HCT116 (cell line): ENCODE data around the gene LCAT. TPM values are rescaled to one million over a fixed set of nuclear protein-coding genes. Genes with fewer than 3 reads are reported as not detected.

Experiments
- ATAC-seq: fragments of 200-7000 bp; cut with Tn5 transposase; 2 replicates; pipeline ENCODE4 v1.9.1; 2020; ENCODE audit warnings: mild to moderate bottlenecking, moderate library complexity
- BruUV-seq: library from RNA; stranded (reverse); fragments of 400-500 nt; replicated peaks from 2 replicates; lab custom pipeline; 2021; lab: Mats Ljungman, UMichigan
- CTCF ChIA-PET: fragments of 300-600 bp; sonication (Branson Sonifier 250); formaldehyde crosslinking; loops from one replicate; lab custom pipeline; 2021; ENCODE audit warnings: antibody characterized with exemption; lab: Charles Lee
- POLR2A ChIA-PET: fragments of 300-600, 350-600 bp; sonication (Branson Sonifier 250); formaldehyde crosslinking; loops from one replicate; lab custom pipeline; 2021; ENCODE audit warnings: antibody characterized with exemption; lab: Charles Lee
- RAD21 ChIA-PET, 2 experiments: fragments of 300-600 bp; sonication (Branson Sonifier 250); formaldehyde crosslinking; loops; one replicate each; lab custom pipeline; 2023; ENCODE audit warnings: low total read pairs in 2 of 2; ENCODE audit not compliant: uncharacterized antibody in 2 of 2, unreplicated experiment in 2 of 2, low non-redundant PET in 1 of 2; lab: Charles Lee
- DNase-seq: peaks from one replicate; pipeline ENCODE4 v3.0.0-alpha.2; 2010; ENCODE audit warnings: low read depth, low spot score
- H2AFZ ChIP-seq: fragments of 200-600 bp; shearing (Covaris generic), sonication (generic); 2 replicates; pipeline ENCODE4 v1.6.1; 2017; ENCODE audit warnings: low read depth, mixed run types, mixed read lengths, antibody characterized with exemption, low read length; ENCODE audit not compliant: poor library complexity, severe bottlenecking
- H3K27ac ChIP-seq: 2 replicates; pipeline ENCODE4 v1.5.1; 2012; ENCODE audit warnings: low read depth, low read length
- H3K27me3 ChIP-seq: fragments of 200-600 bp; sonication (generic); 2 replicates; pipeline ENCODE4 v1.6.1; 2016; ENCODE audit warnings: mixed run types, low read length, mixed read lengths; ENCODE audit not compliant: insufficient read depth
- H3K36me3 ChIP-seq, 2 experiments: fragments of 200-500 bp in 1 of 2; fragments of 200-600 bp in 1 of 2; sonication (Bioruptor generic) in 1 of 2; sonication (generic) in 1 of 2; 2 replicates each; pipeline versions ENCODE4 v1.5.1 to v1.6.1; 2014 to 2016; ENCODE audit warnings: low read length in 2 of 2, inconsistent platforms in 1 of 2, mixed read lengths in 1 of 2, mixed run types in 1 of 2; ENCODE audit not compliant: insufficient read depth in 2 of 2, control insufficient read depth in 1 of 2
- H3K4me1 ChIP-seq, 2 experiments: fragments of 200-600 bp in 1 of 2; sonication (generic) in 1 of 2; 2 replicates each; pipeline versions ENCODE4 v1.5.1 to v1.6.1; 2012 to 2017; ENCODE audit warnings: low read length in 2 of 2, inconsistent platforms in 1 of 2, mild to moderate bottlenecking in 1 of 2, mixed read lengths in 1 of 2, mixed run types in 1 of 2, moderate library complexity in 1 of 2; ENCODE audit not compliant: insufficient read depth in 2 of 2, control insufficient read depth in 1 of 2
- H3K4me2 ChIP-seq: fragments of 200-600 bp; sonication (generic); 2 replicates; pipeline ENCODE4 v1.6.1; 2017; ENCODE audit warnings: mixed run types, low read length, mixed read lengths
- H3K4me3 ChIP-seq, 2 experiments: fragments of 200-600 bp in 1 of 2; sonication (generic) in 1 of 2; replicated peaks in 1 of 2; 2 replicates each; pipeline ENCODE4 v1.5.1; 2011 to 2016; ENCODE audit warnings: low read length in 2 of 2, control low read depth in 1 of 2, low read depth in 1 of 2, mild to moderate bottlenecking in 1 of 2, mixed read lengths in 1 of 2, mixed run types in 1 of 2
- H3K79me2 ChIP-seq: fragments of 200-600 bp; sonication (generic); 2 replicates; pipeline ENCODE4 v1.6.1; 2017; ENCODE audit warnings: mild to moderate bottlenecking, mixed run types, low read length, moderate library complexity, mixed read lengths; ENCODE audit not compliant: insufficient read depth
- H3K9ac ChIP-seq: fragments of 200-600 bp; sonication (generic); 2 replicates; pipeline ENCODE4 v1.6.1; 2016; ENCODE audit warnings: low read length, mixed read lengths
- H3K9me2 ChIP-seq: fragments of 200-600 bp; sonication (generic), shearing (Covaris generic); 2 replicates; pipeline ENCODE4 v1.6.1; 2017; ENCODE audit warnings: mixed run types, mild to moderate bottlenecking, moderate library complexity; ENCODE audit not compliant: insufficient read depth
- H3K9me3 ChIP-seq, 2 experiments: fragments of 200-500 bp in 1 of 2; fragments of 200-600 bp in 1 of 2; sonication (Bioruptor generic) in 1 of 2; sonication (generic) in 1 of 2; 2 replicates each; pipeline ENCODE4 v1.6.1; 2014 to 2017; ENCODE audit warnings: low read length in 2 of 2, mixed read lengths in 2 of 2, inconsistent platforms in 1 of 2, low read depth in 1 of 2, mild to moderate bottlenecking in 1 of 2, mixed run types in 1 of 2, moderate library complexity in 1 of 2; ENCODE audit not compliant: control insufficient read depth in 1 of 2, insufficient read depth in 1 of 2
- H4K20me1 ChIP-seq: fragments of 200-600 bp; sonication (generic), shearing (Covaris generic); 2 replicates; pipeline ENCODE4 v1.6.1; 2017; ENCODE audit warnings: mixed run types, mild to moderate bottlenecking, moderate library complexity; ENCODE audit not compliant: insufficient read depth
- ATF3 ChIP-seq: IDR thresholded peaks from 2 replicates; pipeline ENCODE4 v1.6.1; 2012
- CTCF ChIP-seq, 3 experiments: fragments of 200-600 bp in 1 of 3; sonication (generic) in 1 of 3; IDR thresholded peaks in 2 of 3; conservative IDR thresholded peaks in 1 of 3; 2 replicates each; pipeline ENCODE4 v1.5.1; 2012 to 2017; ENCODE audit warnings: low read depth in 2 of 3, low read length in 2 of 3, antibody characterized with exemption in 1 of 3, borderline replicate concordance in 1 of 3, control low read depth in 1 of 3, mild to moderate bottlenecking in 1 of 3, mixed read lengths in 1 of 3, mixed run types in 1 of 3, moderate library complexity in 1 of 3; ENCODE audit not compliant: insufficient read depth in 1 of 3
- EZH2 ChIP-seq: fragments of 200-600 bp; sonication (generic); IDR thresholded peaks from 2 replicates; pipeline ENCODE4 v1.6.1; 2017; ENCODE audit warnings: antibody characterized with exemption, mixed run types
- JUND ChIP-seq: IDR thresholded peaks from 2 replicates; pipeline ENCODE4 v1.6.1; 2012
- MAX ChIP-seq: IDR thresholded peaks from 2 replicates; pipeline ENCODE4 v1.6.1; 2012
- SP1 ChIP-seq: IDR thresholded peaks from 2 replicates; pipeline ENCODE4 v1.6.1; 2012; ENCODE audit warnings: low read depth
- YY1 ChIP-seq: IDR thresholded peaks from 2 replicates; pipeline ENCODE4 v1.6.1; 2011; ENCODE audit warnings: low read length, low read depth, moderate library complexity, mild to moderate bottlenecking; ENCODE audit not compliant: insufficient replicate concordance; ENCODE audit errors: extremely low read depth
- intact Hi-C: fragments of 100-400 bp; cut with micrococcal nuclease; formaldehyde crosslinking; loops from 2 replicates; pipeline ENCODE4 v1.10.0; 2022
- total RNA-seq: library from RNA; stranded (reverse); gene quantifications from one replicate; pipeline ENCODE4 v1.2.1, GENCODE V29; 2021; ENCODE audit not compliant: unreplicated experiment
- TF ChIP-seq, protein P1 (sequence below): IDR thresholded peaks from 2 replicates; pipeline ENCODE4 v1.6.1; 2012; ENCODE audit warnings: low read depth
- TF ChIP-seq, protein P2 (sequence below): IDR thresholded peaks from 2 replicates; pipeline ENCODE4 v1.6.1; 2011; ENCODE audit warnings: mild to moderate bottlenecking, low read length, moderate library complexity; ENCODE audit not compliant: insufficient replicate concordance; ENCODE audit errors: extremely low read depth

LCAT gene
- total RNA-seq, 1 experiment from 2014 or later, result 17.6 TPM

GRCh38 chr16:67930191-67930590, 13.7 kb downstream of the LCAT start:
- Histone ChIP-seq H3K9me3 (no peaks in the 10 kb centered on the region), H2AFZ (no peak overlapping the region), H3K36me3 (peaks cover 0 to 8% of the 10 kb centered on the region in 2 experiments; a peak in 2 of 4 replicates), H3K4me2 (no peak overlapping the region), H3K9me2 (no peaks in the 10 kb centered on the region), H3K4me3 (no peak overlapping the region), H3K4me1 (peaks cover 0 to 14% of the 10 kb centered on the region in 2 experiments; a peak in 3 of 4 replicates), H4K20me1 (no peaks in the 10 kb centered on the region), H3K9ac (no peak overlapping the region), H3K27me3 (no peaks in the 10 kb centered on the region), H3K27ac (no peak overlapping the region), H3K79me2 (peaks cover 16% of the 10 kb centered on the region)
- intact Hi-C loops, result loop anchor here (10.0 kb wide), 1 partner anchor 405 kb away; the partner anchor contains the start of gene RIPOR1
- ChIA-PET RAD21 (interaction anchor here in 1 of 2 experiments (0.6 kb wide), 1 partner anchor 409 kb away, joined by 9 read pairs; no protein-coding TSS in a partner anchor), CTCF (interaction anchor here (1.0 kb wide), 1 partner anchor 46 kb away, joined by 4 read pairs; no protein-coding TSS in a partner anchor), POLR2A (no interaction called here)
- TF ChIP-seq JUND (no peak), YY1 (no peak), CTCF (IDR thresholded peaks at IDR 0.05 in 2 of 3, conservative IDR thresholded peaks at IDR 0.05 in 1 of 3; ENCODE audit: borderline replicate concordance in 1 of 3, insufficient read depth in 1 of 3, low read depth in 2 of 3, low read length in 2 of 3) (no peak), SP1 (no peak), EZH2 (no peak), MAX (no peak), ATF3 (no peak)
- TF ChIP-seq, protein P1, sequence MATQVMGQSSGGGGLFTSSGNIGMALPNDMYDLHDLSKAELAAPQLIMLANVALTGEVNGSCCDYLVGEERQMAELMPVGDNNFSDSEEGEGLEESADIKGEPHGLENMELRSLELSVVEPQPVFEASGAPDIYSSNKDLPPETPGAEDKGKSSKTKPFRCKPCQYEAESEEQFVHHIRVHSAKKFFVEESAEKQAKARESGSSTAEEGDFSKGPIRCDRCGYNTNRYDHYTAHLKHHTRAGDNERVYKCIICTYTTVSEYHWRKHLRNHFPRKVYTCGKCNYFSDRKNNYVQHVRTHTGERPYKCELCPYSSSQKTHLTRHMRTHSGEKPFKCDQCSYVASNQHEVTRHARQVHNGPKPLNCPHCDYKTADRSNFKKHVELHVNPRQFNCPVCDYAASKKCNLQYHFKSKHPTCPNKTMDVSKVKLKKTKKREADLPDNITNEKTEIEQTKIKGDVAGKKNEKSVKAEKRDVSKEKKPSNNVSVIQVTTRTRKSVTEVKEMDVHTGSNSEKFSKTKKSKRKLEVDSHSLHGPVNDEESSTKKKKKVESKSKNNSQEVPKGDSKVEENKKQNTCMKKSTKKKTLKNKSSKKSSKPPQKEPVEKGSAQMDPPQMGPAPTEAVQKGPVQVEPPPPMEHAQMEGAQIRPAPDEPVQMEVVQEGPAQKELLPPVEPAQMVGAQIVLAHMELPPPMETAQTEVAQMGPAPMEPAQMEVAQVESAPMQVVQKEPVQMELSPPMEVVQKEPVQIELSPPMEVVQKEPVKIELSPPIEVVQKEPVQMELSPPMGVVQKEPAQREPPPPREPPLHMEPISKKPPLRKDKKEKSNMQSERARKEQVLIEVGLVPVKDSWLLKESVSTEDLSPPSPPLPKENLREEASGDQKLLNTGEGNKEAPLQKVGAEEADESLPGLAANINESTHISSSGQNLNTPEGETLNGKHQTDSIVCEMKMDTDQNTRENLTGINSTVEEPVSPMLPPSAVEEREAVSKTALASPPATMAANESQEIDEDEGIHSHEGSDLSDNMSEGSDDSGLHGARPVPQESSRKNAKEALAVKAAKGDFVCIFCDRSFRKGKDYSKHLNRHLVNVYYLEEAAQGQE, result no peak
- TF ChIP-seq, protein P2, sequence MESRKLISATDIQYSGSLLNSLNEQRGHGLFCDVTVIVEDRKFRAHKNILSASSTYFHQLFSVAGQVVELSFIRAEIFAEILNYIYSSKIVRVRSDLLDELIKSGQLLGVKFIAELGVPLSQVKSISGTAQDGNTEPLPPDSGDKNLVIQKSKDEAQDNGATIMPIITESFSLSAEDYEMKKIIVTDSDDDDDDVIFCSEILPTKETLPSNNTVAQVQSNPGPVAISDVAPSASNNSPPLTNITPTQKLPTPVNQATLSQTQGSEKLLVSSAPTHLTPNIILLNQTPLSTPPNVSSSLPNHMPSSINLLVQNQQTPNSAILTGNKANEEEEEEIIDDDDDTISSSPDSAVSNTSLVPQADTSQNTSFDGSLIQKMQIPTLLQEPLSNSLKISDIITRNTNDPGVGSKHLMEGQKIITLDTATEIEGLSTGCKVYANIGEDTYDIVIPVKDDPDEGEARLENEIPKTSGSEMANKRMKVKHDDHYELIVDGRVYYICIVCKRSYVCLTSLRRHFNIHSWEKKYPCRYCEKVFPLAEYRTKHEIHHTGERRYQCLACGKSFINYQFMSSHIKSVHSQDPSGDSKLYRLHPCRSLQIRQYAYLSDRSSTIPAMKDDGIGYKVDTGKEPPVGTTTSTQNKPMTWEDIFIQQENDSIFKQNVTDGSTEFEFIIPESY, result no peak
- no TSS peak for BruUV-seq
- DNase-seq, result no peak
- ATAC-seq, result no peak
